Body of pancreas (tissue), 4 donors: ENCODE data around the gene MYRFL.

Experiments
- POLR2A ChIP-seq, 3 donors: fragments of 450-650 bp; IDR thresholded peaks; one replicate each; pipeline ENCODE4 v1.6.1; 2016; ENCODE audit warnings: antibody characterized with exemption in 3 of 3, mild to moderate bottlenecking in 2 of 3
- TF ChIP-seq, protein P1 (sequence below), 7 experiments: fragments of 450-650 bp in 4 of 7; fragments of 200-600 bp in 3 of 7; sonication (generic) in 3 of 7; IDR thresholded peaks; one replicate each; pipeline ENCODE4 v1.5.1; 2016 to 2019; ENCODE audit warnings: antibody characterized with exemption in 7 of 7

DNA sequence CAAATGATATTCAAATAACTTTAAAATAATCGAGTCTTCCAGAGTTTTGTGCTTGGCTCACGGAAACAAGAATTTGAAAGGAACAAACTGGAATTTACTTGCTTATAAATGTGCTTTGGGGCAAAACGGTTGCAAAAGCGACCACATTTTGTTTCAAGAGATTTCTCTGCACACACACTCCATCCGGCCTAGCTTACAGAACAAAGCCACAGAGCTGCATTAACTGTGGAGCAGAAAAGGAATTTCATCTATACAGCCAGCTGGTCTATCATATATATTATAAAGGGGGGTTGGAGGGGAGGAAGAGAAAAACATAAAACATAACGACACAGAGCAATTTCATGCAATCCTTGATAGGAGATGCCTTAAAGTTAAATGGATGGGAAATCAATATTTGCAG lies 153.0 kb downstream of the MYRFL start:
- TF ChIP-seq POLR2A (IDR thresholded peaks at IDR 0.05): no peak
- TF ChIP-seq, protein P1, sequence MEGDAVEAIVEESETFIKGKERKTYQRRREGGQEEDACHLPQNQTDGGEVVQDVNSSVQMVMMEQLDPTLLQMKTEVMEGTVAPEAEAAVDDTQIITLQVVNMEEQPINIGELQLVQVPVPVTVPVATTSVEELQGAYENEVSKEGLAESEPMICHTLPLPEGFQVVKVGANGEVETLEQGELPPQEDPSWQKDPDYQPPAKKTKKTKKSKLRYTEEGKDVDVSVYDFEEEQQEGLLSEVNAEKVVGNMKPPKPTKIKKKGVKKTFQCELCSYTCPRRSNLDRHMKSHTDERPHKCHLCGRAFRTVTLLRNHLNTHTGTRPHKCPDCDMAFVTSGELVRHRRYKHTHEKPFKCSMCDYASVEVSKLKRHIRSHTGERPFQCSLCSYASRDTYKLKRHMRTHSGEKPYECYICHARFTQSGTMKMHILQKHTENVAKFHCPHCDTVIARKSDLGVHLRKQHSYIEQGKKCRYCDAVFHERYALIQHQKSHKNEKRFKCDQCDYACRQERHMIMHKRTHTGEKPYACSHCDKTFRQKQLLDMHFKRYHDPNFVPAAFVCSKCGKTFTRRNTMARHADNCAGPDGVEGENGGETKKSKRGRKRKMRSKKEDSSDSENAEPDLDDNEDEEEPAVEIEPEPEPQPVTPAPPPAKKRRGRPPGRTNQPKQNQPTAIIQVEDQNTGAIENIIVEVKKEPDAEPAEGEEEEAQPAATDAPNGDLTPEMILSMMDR (IDR thresholded peaks at IDR 0.05): no peak
